ENCODE results near the gene RAB29.

- TF ChIP-seq CTCF (conservative IDR thresholded peaks at IDR 0.05) (no peak), ZFX (IDR thresholded peaks at IDR 0.05) (no peak)
These were observed 17.8 kb upstream of the RAB29 start for GRCh38 chr1:205792961-205793673.
